ENCODE measurements around the gene CDON.
A peak's percentile ranks its signal among the peaks of the same experiment; 100 is the strongest.
"Not testable (repeated sequence)": the region's sequence is repeated elsewhere in the genome, so short reads cannot be mapped to it uniquely, and the experiment has no call there.

The CDON gene

GRCh38 chr11:125929445-125930075, 133.1 kb downstream of the CDON start:
- no peak for DNase-seq (ENCODE audit: low read depth in 1 of 2, low spot score in 1 of 2)

- no peak for DNase-seq (ENCODE audit: low read depth in 1 of 2, low spot score in 1 of 2)
Measured at GRCh38 chr11:125926682-125927081, 136.0 kb downstream of the CDON start.

GRCh38 chr11:125925804-125926203, 136.9 kb downstream of the CDON start:
- no peak for DNase-seq (ENCODE audit: low read depth in 1 of 2, low spot score in 1 of 2)

- DNase-seq (ENCODE audit: low read depth in 1 of 2, low spot score in 1 of 2) = no peak
Measured at GRCh38 chr11:125925247-125925740, 137.4 kb downstream of the CDON start.

GRCh38 chr11:125924384-125925007, 138.2 kb downstream of the CDON start:
- no peak for DNase-seq (ENCODE audit: low read depth in 1 of 2, low spot score in 1 of 2)

- no peak for DNase-seq (ENCODE audit: low read depth in 1 of 2, low spot score in 1 of 2)
Measured at GRCh38 chr11:125923633-125924032, 139.0 kb downstream of the CDON start.

- peak; percentile 14 to 52 for DNase-seq (ENCODE audit: low read depth in 1 of 2, low spot score in 1 of 2)
Measured at GRCh38 chr11:125923012-125923579, 139.6 kb downstream of the CDON start.

- DNase-seq (ENCODE audit: low read depth in 1 of 2, low spot score in 1 of 2) = no peak
Measured at GRCh38 chr11:125922156-125922555, 140.5 kb downstream of the CDON start.

GRCh38 chr11:125921042-125921441, 141.6 kb downstream of the CDON start:
- no peak for DNase-seq (ENCODE audit: low read depth in 1 of 2, low spot score in 1 of 2)

- DNase-seq (ENCODE audit: low read depth in 1 of 2, low spot score in 1 of 2) = no peak
Measured at GRCh38 chr11:125918140-125918840, 144.4 kb downstream of the CDON start.

GRCh38 chr11:125916683-125917347, 145.9 kb downstream of the CDON start:
- no peak for DNase-seq (ENCODE audit: low read depth in 1 of 2, low spot score in 1 of 2)

GRCh38 chr11:125914601-125915000, 148.1 kb downstream of the CDON start:
- not testable (repeated sequence) for DNase-seq (ENCODE audit: low read depth in 1 of 2, low spot score in 1 of 2)

GRCh38 chr11:125910226-125910849, 152.3 kb downstream of the CDON start:
- DNase-seq (ENCODE audit: low read depth in 1 of 2, low spot score in 1 of 2) = no peak

All from activated CD4-positive, alpha-beta T cell treated with anti-CD3 and anti-CD28 coated beads, Interleukin-2, amount 50 U/mL, for 24 hours (primary cell).